NCI-H2196 treated with DMSO at 0.1 percent for 48 hours (cell line): ENCODE data around the gene AAMP.

ENCODE experiments used
- DNase-seq: peaks from one replicate; lab custom pipeline; 2025; ENCODE audit not compliant: unreplicated experiment; lab: John Stamatoyannopoulos, UW

AAMP gene

DNA sequence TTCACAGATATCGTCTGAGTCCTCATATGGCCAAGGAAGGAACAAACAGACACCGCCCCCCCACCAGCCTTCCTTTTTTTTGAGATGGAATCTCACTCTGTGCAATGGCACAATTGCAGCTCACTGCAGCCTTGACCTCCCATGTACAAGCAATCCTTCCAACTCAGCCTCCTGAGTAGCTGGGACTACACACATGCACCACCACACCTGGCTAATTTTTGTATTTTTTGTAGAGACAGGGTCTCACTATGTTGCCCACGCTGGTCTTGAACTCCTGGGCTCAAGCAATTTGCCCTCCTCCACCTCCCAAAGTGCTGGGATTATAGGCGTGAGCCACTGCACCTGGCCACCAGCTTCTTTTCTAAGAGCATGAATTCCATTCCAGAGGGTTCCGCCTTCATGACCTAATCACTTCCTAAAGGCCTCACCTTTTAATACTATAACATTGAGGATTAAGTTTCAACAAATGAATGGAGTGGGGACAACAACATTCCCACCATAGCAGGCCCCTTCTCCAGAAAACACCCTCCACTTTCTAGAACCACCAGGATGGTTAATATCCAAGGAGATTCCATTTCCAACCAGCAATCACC lies 24.6 kb upstream of the AAMP start:
- DNase-seq = no peak

- DNase-seq = no peak
Measured at GRCh38 chr2:218293715-218294429, 23.9 kb upstream of the AAMP start.

DNA sequence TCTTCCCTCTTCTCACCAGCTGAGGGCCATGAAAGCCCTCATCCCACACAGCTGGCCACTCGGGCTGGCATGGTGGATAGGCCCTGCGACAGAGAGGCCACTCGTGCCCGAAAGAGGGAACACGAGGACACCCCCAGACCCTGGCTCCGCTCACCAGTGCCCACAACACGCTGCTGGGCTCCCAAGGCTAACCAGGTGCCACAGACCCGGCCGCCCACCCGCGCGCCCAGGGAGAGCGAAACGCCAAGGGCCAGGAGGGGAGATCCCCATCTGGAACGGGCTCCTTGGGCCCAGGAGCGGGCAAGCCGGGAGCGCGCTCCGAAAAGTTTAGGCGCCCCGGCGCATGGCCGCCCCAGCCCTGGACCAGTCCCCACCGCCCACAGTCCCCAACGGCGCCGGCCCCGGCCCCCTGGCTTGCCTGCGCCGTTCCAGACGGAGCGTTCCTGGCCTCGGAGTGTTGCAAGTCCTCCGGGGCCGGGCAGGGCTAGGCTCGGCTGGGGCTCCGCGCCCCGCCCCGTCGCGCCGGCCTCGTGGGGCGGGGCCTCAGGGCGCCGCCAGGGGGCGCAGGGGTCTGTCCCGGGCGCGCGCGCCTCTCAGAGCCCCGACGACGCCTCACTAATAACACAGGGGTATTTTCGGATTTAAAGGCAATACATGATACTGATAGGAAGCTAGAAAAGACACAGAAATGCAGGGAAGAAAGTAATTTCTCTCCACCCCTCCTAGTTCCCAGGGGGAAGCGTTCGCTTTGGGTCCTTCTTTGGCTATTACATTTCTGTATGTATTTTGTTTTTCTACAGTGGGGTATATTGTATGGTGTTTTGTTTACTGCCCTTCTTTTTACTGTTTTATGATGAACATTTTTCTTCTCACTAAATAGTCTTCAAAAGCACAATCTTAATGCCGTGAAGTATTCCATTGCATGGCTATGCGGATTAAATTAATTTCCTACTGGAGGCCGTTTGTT lies 22.4 kb upstream of the AAMP start, which contains the start of gene TMBIM1:
Gene TMBIM1, minus strand, starts transcription at position 456 of the 967 bp plus-strand sequence. CDS start 10,362 bp downstream, outside the sequence.
- no peak for DNase-seq

DNA sequence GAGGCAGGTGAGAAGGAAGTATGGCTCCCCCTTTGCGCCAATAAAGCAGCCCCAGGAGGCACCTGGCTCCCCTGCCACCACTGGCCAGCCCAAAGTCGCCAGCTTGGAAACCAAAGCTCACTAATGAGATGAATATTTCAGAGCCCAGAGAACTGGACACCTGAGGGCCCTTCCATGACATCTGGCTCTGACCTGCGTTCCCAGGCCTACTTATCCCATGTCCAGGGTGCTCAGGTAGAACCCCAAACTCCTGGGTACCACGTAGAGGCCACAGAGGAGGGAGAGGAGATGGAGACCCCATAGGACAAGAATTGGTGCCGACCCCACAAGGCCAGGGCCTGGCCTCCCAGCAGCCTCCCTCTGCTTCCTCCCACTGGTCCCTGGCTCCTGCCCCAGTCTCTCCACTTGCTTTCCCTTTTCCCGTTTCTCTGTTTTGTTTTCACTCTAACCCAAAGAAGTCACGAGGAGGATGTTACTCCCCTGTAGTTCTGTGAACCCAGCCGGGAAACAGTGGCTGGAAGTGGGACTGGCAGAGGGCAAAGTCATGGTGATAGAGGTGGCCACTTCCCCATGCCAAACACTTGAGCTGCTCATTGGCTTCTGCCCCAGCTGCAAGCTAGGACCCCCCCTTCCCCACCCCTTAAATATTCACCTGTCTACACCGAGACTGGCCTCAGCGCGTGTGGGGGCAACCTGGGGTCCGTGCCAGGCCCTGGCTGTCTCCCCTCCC lies 21.5 kb upstream of the AAMP start:
- no peak for DNase-seq

DNA sequence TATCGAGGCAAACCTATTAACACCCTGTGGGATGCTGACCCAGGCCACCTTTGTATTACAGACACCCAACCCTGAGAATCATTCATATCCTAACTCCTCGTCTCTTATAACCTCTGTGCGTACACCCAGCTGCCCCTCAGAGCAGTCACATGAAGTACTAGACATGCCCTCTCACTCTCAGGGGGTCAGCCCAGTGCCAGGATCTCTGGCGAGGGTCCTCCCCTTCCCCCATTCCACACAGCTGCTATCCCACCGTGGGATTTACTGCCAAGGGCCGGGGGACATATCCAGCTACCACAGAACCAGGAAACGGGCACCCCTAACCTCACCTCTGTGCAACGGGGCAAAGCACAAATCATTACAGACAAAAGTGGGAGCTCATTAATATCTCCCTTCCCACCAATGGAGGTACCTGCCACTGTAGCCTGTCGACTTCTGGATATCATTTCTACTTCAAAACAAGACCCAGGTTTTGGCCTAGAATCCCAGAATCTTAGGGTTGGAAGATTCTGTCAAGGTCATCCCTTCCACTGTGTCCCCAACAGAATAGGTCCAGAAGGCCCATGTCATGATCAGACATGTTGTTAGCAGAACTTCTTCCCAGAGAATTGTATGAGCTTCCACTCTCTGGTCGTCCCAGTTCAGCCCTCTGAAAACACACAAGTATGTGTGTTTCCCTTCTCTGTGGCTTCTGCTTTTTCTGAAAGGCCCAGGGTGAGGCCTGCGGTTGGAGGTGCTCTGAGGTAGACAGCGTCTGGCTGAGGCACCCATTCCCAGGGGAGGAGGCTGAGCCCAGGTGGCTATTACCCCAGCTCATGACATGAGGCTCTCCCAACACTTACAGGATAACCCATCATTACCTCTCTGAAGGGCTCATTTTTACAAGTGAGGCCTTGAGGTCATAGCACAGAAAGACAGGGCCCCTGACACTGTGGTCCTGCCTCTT lies 20.7 kb upstream of the AAMP start:
- no peak for DNase-seq

GRCh38 chr2:218289639-218290315 lies 19.8 kb upstream of the AAMP start:
- DNase-seq = no peak

DNA sequence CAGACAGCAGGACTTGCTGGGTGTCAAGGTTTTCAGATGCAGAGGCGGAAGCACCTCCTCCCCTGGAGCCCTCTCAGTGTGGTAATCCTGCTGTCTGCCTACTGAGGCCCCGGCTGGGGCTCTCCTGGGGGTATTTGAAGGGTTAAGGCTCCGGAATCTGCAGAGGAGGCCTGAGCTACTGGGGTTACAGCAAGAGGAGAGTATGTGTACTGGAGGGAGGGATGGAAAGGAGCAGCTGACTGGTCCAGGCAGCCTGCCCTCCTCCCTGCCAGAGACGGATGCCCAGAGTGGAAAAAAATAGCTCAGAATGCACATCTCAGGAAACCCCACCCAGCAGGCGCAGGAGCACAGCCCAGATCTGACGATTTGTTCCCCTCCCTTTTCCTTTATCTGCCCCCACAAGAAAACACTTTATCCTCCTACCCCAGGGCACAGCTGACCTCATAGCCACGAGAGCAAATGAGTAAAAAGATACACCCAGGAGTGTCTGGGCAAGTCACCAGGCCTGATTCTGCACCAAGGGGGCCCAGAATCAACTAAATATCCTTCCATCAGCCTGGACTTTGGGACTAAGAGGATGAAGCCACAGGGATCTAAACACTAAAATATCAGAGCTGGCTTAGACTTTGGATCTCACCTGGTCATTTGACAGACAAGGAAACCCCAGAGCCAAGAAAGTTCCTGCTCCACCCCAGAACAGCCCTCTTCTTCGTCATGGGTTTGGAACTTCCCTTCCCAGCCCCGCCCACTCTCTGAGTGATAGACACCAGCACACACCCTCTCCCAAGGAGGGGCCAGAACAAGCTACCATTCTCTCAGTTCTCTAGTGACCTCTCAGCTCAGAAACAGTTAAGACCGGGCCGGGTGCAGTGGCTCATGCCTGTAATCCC lies 16.9 kb upstream of the AAMP start:
- DNase-seq = no peak

GRCh38 chr2:218285604-218286003 lies 15.7 kb upstream of the AAMP start:
- DNase-seq = no peak

- DNase-seq = no peak
Measured at GRCh38 chr2:218284106-218284811, 14.3 kb upstream of the AAMP start.

- DNase-seq = no peak
Measured at GRCh38 chr2:218282173-218282991, 12.4 kb upstream of the AAMP start.

DNA sequence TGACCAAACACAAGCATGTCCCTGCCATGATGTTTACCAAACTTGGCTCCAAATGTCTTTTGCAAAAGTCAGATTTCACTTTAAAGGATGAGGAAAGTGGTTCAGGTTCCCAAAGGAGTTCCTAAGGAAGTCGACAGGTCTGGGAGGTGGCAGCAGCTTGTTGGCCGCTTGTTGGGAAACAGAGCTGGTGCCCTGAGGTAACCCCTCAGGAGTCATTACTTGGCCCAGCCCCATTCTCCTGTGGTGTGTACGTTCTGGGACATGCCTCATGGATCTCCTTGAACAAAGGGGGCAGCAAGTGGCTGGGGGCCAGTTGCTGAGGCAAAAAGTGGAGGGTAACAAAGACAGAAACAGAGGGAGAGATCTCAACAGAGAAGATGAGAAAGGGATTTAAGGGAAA lies 11.5 kb upstream of the AAMP start:
- DNase-seq = no peak

- no peak for DNase-seq
Measured at GRCh38 chr2:218280260-218280870, 10.4 kb upstream of the AAMP start.

DNA sequence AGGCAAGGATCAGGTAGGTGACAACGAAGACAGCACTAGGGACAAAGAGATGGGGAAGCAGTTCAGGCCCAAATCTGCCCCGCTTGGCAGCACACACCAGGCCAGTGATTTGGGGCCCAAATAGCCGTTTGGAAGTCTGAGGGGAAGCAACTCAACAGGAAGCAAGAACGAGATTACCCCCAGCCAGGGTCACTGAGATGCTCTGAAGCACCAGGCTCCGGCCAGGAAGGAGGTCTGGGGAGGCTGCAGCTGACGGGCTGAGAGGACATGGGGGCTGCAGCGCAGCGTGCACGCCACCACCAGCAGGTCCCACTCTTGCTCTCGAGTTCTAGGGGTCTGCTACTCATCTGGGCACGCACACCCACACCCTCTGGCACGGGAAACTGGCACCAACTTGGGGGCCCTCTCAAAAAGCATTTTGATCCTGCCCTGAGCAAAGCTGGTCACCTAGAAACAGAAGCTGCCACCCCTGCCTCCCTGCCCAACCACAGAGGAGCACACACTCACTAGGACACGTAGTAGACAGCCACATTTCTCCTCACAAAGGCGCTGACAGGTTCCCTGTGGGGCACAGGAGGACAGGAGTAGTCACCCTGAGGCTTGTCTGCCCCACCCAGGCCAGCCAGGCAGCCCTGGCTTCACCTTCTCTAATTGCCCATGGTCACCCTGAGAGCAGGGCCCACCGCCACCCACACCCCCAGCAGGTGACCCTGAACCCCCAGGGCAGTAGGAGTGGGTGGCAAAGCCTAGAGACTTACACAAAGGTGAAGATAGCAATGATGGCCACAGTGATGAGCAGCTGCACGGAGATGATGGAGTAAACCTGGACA lies 8.8 kb upstream of the AAMP start:
- no peak for DNase-seq

DNA sequence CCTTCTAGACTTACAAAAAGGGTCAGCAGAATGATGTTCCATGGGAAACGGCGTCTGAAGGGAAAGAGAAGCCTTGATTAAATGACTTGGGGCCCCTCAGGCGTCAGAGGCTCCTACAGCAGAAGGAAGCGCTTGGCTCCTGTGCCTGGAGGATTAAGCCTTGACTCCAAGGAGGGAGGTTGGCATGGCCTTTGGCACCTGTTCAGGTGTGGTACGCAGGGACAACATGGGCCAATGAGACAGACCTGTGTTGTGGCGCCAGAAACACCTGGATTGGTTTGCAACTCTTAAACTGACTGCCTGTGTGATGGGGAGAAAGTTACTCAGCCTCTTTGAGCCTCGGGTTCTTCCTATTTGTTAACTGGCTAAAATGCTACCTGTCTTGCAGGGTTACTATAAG lies 8.0 kb upstream of the AAMP start:
- DNase-seq = no peak

DNA sequence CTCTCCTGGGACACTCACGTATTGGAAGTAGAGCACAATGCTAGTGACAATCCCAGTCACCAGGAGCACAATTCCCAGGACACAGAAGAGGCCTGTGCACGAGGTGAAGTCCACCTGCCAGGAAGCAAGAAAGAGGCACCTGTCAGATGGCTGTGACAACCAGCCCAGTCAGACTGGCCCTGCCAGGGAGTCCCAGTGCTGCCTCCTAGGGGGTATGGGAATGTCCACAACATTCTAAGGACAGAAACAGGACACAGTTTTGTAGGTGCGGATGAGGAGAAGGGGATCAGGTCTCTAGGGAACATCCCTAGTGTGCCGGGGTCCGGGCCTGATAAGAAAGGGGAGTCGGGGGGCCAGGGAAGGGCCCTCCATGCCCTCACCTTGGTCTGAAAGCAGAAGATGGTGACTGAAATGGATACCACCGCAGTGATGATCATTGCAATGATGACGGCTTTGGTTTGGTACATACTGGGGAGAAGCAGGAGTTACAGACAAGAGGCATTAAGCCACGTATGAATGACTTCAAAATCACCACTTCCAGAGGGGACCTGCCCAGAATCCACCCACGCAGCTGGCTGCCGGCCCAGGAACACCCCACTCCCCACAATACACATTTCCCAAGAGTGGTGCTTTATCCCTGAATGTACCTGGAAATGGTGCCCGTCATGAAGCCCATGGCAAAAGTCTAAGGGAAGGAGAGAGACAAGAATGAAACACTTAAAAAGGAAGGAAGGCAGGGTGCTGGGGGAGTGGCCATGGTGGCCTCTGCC lies 7.2 kb upstream of the AAMP start:
- DNase-seq = no peak
